HUDEP-2 (cell line): ENCODE results near the gene AMOT.

Experiments
- DNase-seq, 76 experiments: peaks; one replicate each; lab custom pipeline; 2025; ENCODE audit not compliant: unreplicated experiment in 76 of 76; lab: John Stamatoyannopoulos, UW

AMOT gene

GRCh38 chrX:112808007-112808406 is 32.6 kb downstream of the AMOT start:
- no peak for DNase-seq

GRCh38 chrX:112803060-112803459 is 37.6 kb downstream of the AMOT start:
- DNase-seq, result no peak

- DNase-seq, result no peak
These were observed 38.1 kb downstream of the AMOT start for GRCh38 chrX:112802541-112802940.

- DNase-seq, result no peak
These were observed 39.5 kb downstream of the AMOT start for GRCh38 chrX:112800971-112801775.

- DNase-seq, result no peak
These were observed 41.2 kb downstream of the AMOT start for GRCh38 chrX:112799425-112799824.

GRCh38 chrX:112798736-112799135 is 41.9 kb downstream of the AMOT start:
- DNase-seq, result no peak

GRCh38 chrX:112789931-112790330 is 50.7 kb downstream of the AMOT start:
- no peak for DNase-seq

- DNase-seq, result no peak
These were observed 54.6 kb downstream of the AMOT start for GRCh38 chrX:112786076-112786475.

GRCh38 chrX:112785344-112785743 is 55.3 kb downstream of the AMOT start:
- DNase-seq, result no peak

- DNase-seq, result no peak
These were observed 55.9 kb downstream of the AMOT start for GRCh38 chrX:112784692-112785091.

GRCh38 chrX:112779139-112779538 is 61.5 kb downstream of the AMOT start:
- DNase-seq, result no peak

- DNase-seq, result no peak
These were observed 65.9 kb downstream of the AMOT start for GRCh38 chrX:112774651-112775293.

GRCh38 chrX:112774142-112774541 is 66.5 kb downstream of the AMOT start:
- DNase-seq, result no peak

GRCh38 chrX:112769034-112769433 is 71.6 kb downstream of the AMOT start:
- DNase-seq, result no peak

GRCh38 chrX:112768563-112768962 is 72.1 kb downstream of the AMOT start:
- no peak for DNase-seq

GRCh38 chrX:112766774-112767173 is 73.9 kb downstream of the AMOT start:
- DNase-seq, result no peak

- DNase-seq, result no peak
These were observed 79.1 kb downstream of the AMOT start for GRCh38 chrX:112761242-112762207.

- no peak for DNase-seq
These were observed 79.9 kb downstream of the AMOT start for GRCh38 chrX:112760697-112761096.

GRCh38 chrX:112759966-112760365 is 80.7 kb downstream of the AMOT start:
- no peak for DNase-seq

GRCh38 chrX:112759512-112759911 is 81.1 kb downstream of the AMOT start:
- no peak for DNase-seq

- no peak for DNase-seq
These were observed 82.7 kb downstream of the AMOT start for GRCh38 chrX:112757946-112758345.
